Epithelial cell of prostate (primary cell): ENCODE results near the gene UNC5CL.
A peak's percentile ranks its signal among the peaks of the same experiment; 100 is the strongest.

Source experiments
- DNase-seq: peaks from one replicate; pipeline ENCODE4 v3.0.0-alpha.2; 2011; ENCODE audit warnings: low read depth, low spot score
- H3K27ac ChIP-seq: fragments of 450-650 bp; 2 replicates; pipeline ENCODE4 v1.5.1; 2017; ENCODE audit warnings: mild to moderate bottlenecking

UNC5CL gene, protein sequence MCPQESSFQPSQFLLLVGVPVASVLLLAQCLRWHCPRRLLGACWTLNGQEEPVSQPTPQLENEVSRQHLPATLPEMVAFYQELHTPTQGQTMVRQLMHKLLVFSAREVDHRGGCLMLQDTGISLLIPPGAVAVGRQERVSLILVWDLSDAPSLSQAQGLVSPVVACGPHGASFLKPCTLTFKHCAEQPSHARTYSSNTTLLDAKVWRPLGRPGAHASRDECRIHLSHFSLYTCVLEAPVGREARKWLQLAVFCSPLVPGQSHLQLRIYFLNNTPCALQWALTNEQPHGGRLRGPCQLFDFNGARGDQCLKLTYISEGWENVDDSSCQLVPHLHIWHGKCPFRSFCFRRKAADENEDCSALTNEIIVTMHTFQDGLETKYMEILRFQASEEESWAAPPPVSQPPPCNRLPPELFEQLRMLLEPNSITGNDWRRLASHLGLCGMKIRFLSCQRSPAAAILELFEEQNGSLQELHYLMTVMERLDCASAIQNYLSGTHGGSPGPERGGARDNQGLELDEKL

DNA sequence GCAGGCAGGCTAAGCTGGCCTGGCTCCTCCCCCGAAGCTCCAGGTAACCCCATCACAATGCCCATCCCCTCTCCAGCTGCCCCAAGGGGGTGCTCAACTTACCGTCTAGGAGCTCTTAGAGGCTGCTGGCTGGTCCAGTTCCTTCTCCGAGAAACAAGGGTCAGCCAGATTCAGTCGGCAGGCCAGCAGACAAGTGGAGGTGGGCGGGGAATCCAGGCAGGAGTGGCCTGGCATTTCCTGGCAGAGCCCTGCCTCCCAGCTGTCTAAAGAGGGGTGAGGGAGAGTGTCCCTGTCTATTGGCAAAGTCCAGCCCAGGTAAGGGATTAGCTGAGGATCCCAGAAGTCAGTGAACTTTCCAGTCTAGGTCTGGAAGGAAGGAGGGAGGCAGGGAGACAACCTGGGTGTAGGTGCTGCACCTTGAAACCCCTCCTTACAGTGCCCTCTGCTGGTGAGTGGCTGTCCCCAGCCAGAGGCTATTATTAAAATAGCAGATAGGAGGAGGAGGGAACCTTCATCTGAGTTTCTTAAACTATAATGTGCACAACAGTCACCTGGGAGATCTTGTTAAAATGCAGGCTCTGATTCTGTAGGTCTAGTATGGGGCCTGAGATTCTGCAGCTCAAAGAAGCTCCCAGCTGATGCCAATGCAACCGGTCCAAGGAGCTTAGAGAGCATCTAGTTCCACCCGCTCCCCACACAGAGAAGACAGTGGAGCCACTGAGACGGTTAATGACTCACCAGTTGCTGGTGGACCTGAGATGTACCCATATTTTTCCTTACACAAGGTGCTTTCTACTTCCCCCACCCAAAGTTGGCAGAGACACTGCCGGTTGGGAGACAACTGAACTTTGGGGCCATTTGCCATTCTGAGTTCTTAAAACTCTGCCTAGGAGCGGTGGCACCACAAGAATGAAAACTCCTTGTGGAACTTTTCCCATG lies at the start of gene UNC5CL:
TSS of gene UNC5CL (minus strand) at position 162 of the 939 bp plus-strand sequence. CDS start 4,147 bp downstream, outside the sequence.
- DNase-seq: no peak
- H3K27ac ChIP-seq: peak within 1 kb of the TSS; percentile 66

DNA sequence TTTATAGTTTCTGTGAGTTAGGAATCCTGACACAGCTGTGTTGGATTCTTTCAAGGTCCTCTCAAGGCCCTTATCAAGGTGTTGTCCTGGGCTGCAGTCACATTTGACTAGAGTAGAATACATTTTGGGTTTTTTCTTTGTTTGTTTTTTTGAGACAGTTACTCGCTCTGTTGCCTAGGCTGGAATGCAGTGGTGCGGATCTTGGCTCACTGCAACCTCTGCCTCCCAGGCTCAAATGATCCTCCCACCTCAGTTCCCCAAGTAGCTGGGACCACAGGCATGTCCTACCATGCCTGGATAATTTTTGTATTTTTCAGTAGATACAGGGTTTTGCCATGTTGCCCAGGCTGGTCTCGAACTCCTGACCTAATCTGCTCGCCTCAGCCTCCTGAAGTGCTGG lies 49.4 kb upstream of the UNC5CL start:
- DNase-seq: no peak
- no peak overlapping the region for H3K27ac ChIP-seq

DNA sequence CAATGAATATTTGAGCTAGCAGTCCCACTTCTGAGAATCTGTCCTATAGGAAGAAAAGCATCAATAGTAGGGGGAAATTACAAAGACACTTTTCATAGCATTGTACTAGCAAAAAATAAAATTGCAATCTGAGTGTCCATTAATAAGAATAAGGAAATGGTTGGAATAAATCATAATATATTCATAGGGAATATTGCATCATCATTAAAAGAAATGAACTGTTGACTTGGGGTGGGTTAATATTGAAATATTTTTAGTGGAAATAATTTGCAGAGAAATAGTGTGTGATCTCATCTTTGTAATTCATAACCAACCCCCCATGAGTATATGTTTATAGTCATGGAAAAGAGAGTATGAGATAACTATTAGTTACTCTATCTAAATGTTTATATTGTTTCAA lies 46.2 kb upstream of the UNC5CL start:
- DNase-seq: no peak
- no peak overlapping the region for H3K27ac ChIP-seq

DNA sequence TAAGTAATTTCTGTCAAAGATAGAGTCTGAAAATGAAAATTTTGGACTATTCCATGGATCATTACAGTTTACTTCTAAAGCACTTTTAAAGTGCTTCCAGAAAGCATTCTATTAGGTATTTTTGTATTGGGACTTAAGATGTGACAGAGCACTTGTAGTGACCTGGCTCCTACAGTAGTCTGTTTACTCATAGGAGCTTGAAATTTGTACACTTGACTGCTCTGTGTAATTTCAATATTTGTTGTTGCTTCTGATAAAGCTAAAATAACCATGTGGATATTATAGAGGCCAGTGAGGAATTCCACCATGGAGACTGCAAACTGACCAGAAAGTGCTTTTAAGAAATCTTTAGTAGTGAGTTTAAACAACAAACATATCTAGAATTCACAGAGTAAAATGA lies 44.1 kb upstream of the UNC5CL start:
- no peak overlapping the region for H3K27ac ChIP-seq
- no peak for DNase-seq

DNA sequence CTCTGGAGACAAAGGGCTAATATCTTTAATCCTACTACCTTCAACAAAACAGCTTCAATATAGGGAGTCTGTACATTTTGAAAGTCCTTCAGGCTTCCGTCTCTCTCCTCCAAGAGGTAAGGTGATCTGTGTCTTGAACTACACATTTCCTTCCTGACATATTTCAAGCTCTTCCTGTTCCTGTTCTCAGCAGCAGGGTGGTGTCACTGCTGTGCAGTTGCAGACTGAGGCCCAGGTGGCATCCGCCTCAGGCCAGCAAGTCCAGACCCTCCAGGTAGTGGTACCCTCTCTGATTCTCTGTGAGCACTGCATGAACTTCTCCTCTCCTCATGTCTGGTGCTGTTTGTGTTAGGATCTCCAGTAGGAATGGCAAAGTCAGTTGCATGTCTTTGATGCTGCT lies 41.6 kb upstream of the UNC5CL start:
- DNase-seq: no peak
- H3K27ac ChIP-seq: no peak overlapping the region

DNA sequence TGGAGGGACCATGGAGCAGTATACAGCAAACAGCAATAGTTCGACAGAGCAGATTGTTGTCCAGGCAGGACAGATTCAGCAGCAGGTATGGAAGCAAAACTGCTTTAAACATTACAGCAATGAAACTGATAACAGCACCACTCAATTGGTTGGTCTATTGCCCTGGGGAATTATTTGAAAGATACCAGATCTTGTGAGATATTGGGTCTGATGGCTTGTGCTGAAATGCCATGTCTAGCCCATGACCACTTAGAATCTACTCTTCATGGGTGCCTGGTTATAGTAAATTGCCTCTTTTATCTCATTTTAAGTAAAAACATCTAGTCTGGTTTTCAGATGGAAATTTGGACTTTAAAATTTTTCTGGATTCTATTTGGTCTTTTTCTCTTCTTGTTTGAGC lies 40.1 kb upstream of the UNC5CL start:
- no peak overlapping the region for H3K27ac ChIP-seq
- DNase-seq: no peak

DNA sequence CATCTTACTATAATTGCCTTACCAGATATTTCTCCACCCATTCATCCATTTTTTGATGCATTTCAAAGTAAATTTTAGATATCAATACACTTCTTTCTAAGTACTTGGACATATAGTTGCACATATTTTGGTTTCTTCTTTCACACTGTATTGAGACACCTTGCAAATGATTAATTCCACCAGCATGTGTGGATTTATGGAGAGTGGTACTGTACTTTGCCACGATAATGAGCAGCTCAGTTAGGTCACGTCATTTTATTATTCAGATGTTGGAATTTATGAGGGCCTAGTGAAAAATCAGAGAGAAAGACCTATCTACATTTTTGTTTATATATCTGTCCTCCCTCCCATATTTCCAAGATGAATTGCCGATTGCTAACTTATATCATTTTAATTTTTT lies 39.1 kb upstream of the UNC5CL start:
- no peak overlapping the region for H3K27ac ChIP-seq
- DNase-seq: no peak

DNA sequence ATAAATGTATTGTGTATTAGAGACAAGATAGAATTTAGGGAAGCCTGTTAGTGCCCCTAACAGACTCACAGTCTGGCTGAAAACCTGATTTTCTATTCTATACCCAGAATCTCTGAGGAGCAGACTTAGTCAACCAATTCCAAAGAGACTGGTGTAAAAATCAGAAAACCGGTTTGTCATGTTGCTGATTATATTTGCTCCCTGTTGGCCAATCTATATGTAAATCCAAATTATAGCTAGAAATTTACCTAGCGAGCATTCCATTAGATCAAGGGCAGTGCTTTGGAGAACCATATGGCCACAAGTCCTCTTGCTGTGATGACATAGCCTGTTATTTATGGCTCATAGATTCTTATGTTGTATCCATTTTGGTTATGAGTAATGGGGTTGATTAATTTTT lies 38.5 kb upstream of the UNC5CL start:
- H3K27ac ChIP-seq: no peak overlapping the region
- no peak for DNase-seq

DNA sequence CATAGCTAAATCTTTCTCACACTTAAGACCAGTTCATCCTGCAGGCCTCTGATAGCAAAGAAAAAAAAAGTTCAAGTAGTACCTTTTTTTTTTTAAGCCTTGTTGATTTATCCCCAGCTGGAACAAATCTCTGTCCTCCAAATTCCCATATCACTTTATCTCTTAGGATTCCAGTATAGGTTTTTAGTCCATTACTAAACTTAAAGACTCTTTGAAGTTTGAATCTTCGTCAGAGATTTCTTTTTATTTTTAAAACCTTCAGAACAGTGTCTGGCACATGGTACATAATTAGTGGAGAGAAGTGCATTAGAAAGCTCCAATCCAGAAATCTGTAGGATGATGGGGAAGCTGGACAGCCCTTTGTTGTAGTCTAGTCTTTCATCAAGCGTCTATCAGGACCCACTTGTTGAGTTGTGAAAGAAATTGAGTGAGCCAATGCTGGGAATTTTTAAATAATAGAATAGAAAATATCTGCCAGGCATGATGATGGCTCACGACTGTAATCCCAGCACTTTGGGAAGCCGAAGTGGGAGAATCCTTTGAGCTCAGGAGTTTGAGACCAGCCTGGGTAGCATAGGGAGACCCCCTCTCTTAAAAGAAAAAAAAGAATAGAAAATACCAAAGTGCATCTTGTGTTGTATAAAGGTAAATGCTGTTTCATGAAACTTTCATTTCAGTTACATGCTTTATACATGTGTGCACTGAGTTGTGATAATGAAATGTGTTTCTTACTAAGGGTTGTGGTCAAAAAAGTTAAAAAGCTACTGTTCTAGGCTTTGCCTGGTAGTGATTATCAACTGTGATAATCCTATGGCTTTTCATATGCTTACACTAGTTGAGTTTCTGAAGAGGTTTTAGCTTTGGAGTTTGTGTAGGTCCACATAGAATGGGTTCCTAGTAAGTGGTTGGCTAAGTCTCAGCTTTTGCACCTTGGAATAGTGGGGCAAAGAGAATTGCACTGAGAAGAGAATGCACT lies 36.9 kb upstream of the UNC5CL start:
- H3K27ac ChIP-seq: no peak overlapping the region
- DNase-seq: no peak

DNA sequence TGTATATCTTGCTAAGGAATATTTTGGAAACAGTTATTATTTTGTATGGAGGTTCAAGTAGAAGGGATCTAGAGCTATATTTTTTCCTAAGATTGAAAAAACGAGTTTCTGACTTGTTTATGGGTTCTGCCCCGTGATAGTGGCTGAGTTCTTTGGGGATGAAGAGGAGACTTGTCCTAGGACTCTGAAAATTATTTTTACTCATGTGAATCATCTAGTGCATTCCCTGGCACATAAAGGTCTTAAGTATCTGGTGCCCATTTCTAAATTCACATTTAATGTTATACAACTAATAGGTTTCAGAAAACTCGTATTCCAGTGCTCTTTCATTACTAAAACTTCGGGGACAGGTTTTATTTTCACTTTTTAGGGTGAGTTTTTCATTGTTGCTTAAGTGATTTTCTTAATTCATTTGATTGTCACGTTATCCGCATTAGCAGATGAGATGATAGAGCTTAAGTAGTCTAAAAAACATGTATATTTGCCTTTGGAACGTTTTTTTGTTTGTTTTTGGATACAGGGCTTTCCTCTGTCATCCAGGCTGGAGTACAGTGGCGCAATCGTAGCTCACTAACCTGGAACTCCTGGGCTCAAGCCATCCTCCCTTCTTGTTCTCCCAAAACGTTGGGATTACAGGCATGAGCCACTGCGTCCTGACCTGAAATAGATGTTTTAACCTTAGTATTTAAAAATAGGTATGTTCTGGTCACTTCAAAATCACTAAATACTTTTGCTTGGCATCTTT lies 35.8 kb upstream of the UNC5CL start:
- DNase-seq: no peak
- H3K27ac ChIP-seq: peak overlapping the region; percentile 98

DNA sequence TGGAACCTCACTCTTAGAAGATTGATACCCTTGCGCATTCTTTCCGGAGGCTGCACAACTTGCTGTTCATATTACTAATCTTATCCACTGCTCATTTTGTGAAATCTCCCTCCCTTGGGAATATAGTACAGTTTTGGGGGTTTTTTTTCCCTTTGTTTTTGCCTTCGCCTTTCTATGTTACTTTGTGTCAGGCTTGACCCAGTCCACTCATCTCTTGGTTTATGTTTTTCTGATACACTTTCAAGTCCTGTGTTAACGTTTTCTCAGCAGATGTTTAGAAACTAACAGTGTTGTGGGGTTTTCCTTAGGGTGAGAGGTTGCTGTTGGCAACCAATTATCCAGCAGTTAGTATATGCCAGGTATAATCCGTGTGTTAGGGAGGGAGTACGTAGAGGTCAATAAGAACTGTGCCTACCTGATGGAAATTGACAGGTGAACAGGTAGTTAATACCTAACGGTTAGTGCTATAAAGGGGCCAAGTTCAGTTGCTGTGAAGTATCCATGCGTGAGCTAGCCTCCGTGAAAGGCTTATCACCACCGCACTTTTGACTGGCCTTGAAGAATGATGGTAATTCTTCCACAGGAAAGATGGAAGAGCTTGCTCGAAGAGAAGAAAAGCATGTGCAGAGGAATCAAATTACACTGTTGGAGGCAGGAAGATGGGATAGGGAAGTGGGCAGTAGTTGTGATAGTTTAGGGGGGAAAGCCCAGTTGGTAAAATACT lies 35.1 kb upstream of the UNC5CL start:
- peak overlapping the region; percentile 98 for H3K27ac ChIP-seq
- no peak for DNase-seq

DNA sequence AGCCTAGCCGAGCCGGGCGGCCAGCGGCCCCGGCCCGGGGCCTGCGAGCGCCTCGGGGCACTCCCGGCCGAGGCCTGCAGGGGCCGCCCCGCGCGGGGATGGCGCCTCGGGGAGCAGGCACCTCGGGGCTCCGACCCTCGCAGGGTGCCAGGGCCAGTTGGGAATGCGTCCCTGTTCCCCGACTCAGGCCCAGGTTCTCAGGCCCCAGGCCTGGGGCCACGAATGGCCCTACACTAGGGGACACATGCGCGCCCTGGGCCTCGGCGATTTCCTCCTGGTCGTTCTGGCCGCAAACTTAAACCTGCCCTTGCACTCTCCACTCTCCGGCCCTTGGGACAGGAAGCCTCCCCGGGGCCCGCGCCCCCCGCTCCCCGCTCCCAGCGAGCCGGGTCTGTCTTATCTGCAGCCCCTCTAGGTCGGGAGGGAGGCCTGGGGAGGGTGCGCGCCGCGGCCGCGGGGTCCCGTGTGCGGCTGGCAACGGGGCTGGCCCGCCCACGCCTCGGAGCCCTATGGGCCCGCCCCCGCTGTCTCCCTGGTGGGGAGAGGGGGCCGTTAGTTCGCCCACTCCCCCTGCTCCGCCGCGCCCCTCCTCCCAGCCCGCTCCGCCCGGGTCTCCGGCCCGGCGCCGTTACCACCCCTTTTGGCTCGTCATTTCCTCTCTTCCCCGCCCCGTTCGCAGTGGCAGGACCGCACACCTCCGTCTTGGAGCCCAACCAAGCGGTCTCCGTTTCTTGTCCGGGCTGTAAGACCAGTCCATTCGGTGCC lies 34.4 kb upstream of the UNC5CL start:
- H3K27ac ChIP-seq: peak overlapping the region; percentile 98
- DNase-seq: peak; percentile 34

DNA sequence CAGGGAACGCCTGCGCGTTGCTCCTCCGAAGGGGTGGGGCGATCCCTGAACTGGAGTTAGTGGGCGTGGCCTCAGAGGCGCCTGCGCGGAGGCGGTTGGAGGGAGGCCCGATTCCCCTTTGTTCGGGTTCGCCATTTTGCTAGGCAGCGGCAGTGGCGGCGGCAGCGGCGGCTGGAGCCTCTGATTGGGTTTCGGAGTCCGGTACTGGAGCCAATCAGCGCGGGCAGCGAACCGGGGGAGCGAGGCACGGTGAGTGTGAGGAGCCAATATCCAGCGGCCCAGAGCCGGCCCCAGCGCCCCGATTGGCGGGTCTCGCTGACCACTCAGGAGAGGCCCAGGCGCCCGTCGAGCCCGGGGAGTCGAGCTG lies 33.8 kb upstream of the UNC5CL start, which contains the start of gene NFYA:
TSS of gene NFYA (plus strand) at position 139 of the 367 bp plus-strand sequence. CDS start 6,116 bp downstream, outside the sequence.
- H3K27ac ChIP-seq: peak within 1 kb of the TSS; percentile 98
- DNase-seq: no peak

DNA sequence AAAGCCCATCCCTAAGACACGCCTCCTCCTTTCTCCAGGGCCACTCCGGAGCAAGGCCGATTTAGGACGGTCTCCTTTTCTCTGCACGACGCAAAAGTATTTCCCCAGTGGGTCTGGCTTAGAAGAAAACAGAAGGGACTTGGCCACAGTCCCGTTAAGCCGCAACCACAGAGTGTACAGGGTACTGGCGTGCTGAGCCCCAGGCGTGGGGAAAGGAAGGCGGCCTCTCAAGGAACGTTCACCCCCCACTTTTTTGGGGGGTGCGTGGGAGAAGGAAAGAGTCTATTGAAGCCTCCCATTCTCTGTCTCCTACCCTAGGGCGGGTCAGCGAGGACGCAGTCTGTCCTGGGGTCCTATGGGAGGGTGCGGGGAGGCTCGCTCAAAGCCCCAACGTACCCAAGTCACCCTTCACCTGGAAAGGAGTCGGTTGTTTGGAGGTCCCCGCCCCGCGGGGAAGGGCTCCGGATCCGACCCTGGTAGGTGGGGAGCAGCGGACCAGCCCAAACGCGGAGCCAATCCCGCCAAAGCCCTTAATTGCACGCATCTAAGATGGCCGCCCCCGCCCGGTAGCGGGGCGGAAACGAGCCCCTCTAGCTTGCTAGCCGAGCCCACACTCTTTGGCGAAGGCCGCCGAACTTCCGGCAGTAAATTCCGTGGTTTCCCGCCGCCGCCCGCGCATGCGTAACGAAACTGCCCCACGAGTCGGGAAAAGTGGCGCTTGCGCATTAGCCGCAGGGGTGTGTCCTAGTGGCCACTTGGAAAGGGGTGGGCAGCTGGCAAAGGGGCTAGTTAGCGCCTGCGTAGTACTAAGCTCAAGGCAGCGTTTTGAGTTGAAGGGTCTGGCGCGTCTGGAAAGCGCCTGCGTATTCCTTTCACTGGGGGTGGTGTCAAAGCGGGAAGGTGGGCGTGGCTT lies 33.2 kb upstream of the UNC5CL start, which contains the start of gene OARD1:
TSS of gene OARD1 (minus strand) at position 434 of the 913 bp plus-strand sequence. CDS start 722 bp downstream, outside the sequence.
- peak; percentile 95 for DNase-seq
- H3K27ac ChIP-seq: peak within 1 kb of the TSS; percentile 98

DNA sequence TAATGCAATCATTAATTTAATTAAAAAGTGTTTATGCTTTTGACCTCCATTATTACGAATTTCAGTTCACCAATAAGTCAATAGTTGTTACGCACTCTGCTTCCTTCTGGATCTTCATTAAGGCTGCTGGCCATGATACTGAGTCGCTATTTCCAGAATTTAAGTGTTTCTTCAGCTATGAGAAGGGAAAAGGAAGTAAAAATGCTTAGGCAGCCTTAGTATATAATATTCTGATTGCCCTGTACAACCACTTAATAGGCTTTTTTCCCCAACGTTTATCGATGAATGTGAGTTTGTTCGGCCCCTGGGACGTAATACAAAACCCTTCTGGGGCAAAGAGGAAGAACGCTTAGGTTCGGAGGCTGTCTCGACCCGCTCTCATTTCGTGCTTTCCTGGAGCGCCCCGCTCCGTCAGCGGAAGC lies 32.5 kb upstream of the UNC5CL start:
- no peak for DNase-seq
- H3K27ac ChIP-seq: peak overlapping the region; percentile 98

DNA sequence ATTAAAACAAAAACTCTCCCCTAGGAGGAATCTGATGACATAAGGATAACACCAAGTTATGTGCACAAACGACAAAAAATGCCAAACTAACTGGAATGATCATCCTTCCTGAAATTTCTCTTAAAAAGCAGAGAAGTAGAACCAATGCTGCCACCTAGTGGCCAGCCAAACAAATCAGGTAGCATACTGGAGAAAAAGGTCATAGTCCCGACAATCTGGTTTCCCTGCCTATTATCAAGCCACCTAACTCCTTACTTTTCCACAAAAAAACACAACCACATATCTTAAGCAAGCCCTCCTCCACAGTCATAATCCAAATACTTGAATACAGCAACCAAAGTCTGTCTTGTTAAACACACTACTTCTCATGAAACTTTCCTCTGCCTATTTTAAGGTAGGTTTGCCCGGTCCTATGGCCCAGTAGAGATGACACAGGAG lies 27.9 kb upstream of the UNC5CL start:
- H3K27ac ChIP-seq: no peak overlapping the region
- DNase-seq: peak; percentile 34
